ENCODE measurements around the gene TAS2R40. TPM values are rescaled to one million over a fixed set of nuclear protein-coding genes. Genes with fewer than 3 reads are reported as not detected.
"Not testable (repeated sequence)": the region's sequence is repeated elsewhere in the genome, so short reads cannot be mapped to it uniquely, and the experiment has no call there.

TAS2R40 gene
- not detected in 2 replicates for total RNA-seq (2014; rRNA removed; shearing (Covaris generic))

DNA sequence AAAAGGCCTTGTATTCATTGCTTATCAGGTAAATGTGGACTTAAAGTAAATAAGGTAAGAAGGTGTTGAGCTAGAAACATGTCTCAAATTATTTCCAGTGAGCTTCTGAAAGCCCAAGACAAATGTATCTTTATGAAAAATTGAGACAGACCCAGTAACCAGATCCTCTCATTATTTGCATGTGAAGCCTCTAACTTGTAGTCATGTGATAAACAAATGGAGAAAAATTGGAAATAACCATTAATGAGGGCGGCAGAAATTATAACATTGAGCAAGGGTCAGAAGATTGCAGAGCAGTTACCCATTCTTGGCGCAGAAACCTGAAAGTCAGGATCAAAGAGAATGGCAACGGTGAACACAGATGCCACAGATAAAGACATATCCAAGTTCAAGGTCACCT lies at the start of gene TAS2R40:
TSS of gene TAS2R40 (plus strand) at position 301 of the 400 bp plus-strand sequence. CDS start at position 343, 42 bp downstream.
- no peak for DNase-seq (ENCODE audit: low read depth)

- peak; percentile 71 for DNase-seq (ENCODE audit: low read depth)
Measured at GRCh38 chr7:143172354-143172753, 49.5 kb upstream of the TAS2R40 start.

DNA sequence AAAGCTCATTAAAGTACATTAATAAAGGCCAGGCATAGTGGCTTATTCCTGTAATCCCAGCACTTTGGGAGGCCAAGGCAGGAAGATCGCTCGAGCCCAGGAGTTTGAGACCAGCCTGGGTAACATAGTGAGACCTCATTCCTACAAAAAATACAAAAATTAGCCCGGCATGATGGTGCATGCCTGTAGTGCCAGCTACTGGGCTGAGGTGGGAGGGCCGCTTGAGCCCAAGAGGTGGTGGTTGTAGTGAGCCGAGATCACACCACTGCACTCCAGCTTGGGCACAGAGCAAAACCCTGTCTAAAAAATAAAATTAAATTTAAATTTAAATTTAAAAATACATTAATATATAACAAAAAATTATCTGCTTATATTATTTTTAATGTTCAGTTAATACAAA lies 45.7 kb upstream of the TAS2R40 start:
- DNase-seq (ENCODE audit: low read depth): no peak

DNA sequence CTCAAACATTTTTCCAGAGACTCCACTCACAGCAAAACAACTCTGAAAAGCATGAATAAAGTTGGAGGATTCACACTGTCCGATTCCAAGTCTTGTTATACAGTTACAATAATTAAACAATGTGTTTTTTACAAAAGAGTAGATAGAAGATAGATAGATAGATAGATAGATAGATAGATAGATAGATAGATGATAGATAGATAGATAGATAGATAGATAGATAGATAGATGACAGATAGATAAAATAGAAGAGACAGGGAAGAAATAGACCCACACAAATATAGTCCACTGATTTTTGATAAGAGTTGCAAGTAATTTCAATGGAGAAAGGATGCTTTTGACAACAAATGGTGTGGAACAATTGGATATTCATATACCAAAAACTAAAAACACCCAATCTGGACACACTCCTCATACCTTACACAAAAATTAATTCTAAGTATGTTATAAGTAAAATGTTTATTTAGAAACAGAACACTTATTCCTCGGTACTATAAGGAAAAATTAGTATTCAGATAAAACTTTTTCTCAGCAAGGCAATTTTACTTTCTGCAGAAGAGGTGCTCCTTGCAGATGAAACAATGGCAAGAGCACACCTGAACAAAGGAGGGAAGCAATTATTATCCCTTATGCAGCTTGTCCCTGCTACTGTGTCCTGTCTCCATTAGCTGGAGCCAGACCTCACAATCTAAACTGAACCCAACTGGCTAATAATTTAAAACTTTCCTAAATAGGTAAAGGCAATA lies 44.3 kb upstream of the TAS2R40 start:
- no peak for DNase-seq (ENCODE audit: low read depth)

GRCh38 chr7:143180771-143181170 lies 41.1 kb upstream of the TAS2R40 start:
- not testable (repeated sequence) for DNase-seq (ENCODE audit: low read depth)

DNA sequence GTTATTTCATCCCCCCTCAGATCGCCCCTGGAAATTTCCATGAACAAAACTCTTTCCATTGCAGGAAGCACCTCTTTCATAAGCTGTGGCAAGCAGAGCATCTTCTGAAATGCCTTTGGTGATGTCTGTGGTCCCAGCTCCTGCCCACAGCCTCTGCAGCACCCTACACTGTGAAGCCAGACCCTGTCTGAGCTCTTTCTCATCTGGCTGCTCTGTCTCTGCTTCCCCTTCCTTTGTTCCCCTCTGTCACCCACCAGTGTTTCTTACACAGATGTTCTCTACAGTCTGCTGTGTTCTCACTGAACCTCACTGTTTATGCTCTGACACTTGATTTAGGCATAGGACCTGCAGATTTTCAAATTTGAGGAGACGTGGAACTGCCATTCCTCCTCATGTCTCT lies 40.5 kb upstream of the TAS2R40 start:
- DNase-seq (ENCODE audit: low read depth): no peak

DNA sequence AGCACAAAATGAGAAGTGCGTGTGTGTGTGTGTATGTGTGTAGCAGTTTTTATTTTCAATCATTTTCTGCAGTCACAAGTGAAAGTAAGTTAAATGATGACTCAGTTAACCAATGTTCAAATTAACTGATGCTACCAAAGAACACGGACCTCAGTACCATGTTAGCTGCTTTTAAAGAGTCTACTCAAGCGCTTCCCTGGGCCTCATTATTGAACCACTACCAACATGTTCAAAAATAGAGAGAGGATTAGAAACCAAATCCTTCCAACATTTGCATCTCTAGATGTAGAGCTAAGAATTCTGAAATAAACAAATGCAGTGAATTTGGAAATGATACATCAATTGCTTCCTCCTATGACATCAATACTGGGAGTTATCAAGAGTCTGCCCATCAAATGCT lies 38.8 kb upstream of the TAS2R40 start, which contains the start of gene TAS2R39:
TSS of gene TAS2R39 (plus strand) at position 396 of the 400 bp plus-strand sequence. CDS start at position 396, 0 bp downstream.
- DNase-seq (ENCODE audit: low read depth): no peak

DNA sequence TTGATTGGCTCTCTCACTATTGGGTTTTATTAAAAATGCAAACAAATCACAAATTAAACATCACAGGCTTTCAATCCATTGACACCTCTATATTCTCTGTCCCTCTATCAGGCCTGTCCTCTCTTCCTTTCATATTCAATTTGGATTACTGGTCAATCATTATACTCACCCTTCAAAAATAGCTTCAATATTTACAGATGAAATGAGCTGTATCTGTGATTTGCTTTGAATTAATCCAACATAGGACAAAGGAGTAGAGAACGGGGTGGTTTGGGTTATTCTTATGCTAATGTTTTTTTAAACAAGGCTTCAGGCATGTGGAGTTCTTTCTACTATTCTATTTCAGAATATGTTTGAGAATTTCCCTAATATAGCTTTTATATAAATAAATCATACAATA lies 36.3 kb upstream of the TAS2R40 start:
- DNase-seq (ENCODE audit: low read depth): no peak

GRCh38 chr7:143188994-143189393 lies 32.8 kb upstream of the TAS2R40 start:
- DNase-seq (ENCODE audit: low read depth): no peak

DNA sequence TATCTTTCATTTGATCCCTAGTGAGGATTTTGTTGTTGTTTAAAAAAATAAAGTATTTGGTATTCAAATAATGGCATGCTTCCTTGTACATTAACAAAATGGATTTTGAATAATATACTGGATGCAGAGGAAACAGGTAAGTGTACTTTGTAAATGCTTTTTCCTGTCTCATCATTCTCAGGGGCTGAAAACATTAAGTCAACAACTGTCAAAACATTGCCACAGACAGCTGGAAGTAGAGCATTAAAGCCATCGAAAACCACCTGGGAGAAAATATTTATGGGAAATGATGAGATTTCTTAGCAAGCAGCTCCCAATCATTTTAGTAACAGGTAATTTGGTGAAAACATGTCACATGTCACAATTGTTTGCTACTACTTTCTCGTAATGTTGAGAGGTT lies 28.0 kb upstream of the TAS2R40 start:
- no peak for DNase-seq (ENCODE audit: low read depth)

DNA sequence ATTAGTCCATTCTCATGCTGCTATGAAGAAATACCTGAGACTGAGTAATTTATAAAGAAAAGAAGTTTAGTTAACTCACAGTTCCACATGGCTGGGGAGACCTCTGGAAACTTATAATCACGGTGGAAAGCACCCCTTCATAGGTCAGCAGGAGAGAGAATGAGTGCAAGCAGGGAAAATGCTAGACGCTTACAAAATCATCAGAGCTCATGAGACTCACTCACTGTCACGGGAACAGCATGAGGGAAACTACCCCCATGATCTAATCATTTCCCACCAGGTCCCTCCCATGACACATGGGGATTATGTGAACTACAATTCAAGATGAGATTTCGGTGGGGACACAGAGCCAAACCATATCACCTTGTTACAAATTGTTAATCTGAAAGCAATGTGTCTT lies 22.8 kb upstream of the TAS2R40 start:
- DNase-seq (ENCODE audit: low read depth): peak; percentile 19

GRCh38 chr7:143202161-143202560 lies 19.7 kb upstream of the TAS2R40 start:
- no peak for DNase-seq (ENCODE audit: low read depth)

GRCh38 chr7:143203386-143203785 lies 18.5 kb upstream of the TAS2R40 start:
- DNase-seq (ENCODE audit: low read depth): no peak

DNA sequence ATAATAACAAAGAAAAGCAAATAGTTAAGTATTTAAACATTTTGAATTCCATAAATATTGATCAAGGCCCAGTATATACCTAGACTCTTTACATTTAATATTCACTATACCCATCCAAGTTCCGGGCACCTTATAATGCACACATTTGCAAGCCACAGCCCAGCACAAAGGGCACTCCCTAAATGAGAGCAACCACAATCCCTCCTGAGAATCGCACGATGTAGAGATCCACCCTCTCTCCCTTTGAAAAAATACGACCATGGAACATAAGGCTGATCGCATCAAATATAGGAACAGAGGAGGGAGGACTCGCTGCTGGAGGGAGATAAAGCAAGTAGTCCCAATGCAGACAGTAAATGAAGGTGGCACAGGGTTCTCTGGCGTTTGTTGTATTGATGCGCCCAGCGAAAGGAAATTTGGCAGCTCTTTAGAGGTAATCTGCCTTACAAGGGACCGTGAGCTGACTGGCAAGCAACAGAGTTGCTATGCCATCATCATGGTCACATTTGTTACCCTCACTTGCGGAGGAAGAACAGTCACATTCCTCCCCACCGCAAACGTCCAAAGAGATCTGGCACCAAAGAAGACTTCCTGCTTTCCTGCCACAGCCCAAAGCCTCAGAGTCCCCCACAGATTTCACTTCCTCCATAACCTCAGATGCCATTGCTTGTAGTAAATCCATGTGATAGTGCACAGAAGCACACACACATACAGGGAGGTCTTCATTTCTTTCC lies 16.1 kb upstream of the TAS2R40 start:
- peak; percentile 69 for DNase-seq (ENCODE audit: low read depth)

DNA sequence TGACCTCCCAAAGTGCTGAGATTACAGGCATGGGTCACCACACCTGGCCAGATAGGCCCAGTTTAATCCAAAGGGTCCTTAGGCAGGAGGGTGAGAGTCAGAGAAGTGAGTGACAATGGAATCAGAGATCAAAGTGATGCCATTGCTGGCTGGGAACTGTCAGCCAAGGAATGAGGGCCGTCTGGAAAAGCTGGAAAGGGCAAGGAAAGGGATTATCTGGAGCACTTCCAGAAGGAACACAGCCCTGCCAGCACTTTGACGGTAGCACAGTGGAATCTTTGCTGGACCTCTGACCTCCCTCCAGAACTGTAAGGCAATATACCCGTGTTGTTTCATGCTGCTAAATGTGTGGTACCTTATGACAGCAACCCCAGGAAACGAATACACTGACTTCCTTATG lies 11.3 kb upstream of the TAS2R40 start:
- no peak for DNase-seq (ENCODE audit: low read depth)

DNA sequence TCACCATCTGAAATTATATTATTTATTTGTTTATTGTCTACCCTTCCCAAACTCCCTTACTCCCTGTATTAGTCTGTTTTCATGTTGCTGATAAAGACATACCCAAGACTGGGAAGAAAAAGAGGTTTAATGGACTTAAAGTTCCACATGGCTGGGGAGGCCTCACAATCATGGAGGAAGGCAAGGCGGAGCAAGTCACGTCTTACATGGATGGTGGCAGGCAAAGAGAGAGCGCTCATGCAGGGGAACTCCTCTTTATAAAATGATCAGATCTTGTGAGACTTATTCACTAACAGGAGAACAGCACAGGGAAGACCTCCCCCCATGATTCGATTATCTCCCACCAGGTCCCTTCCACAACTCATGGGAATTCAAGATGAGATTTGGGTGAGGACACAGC lies 8.4 kb upstream of the TAS2R40 start:
- not testable (repeated sequence) for DNase-seq (ENCODE audit: low read depth)

DNA sequence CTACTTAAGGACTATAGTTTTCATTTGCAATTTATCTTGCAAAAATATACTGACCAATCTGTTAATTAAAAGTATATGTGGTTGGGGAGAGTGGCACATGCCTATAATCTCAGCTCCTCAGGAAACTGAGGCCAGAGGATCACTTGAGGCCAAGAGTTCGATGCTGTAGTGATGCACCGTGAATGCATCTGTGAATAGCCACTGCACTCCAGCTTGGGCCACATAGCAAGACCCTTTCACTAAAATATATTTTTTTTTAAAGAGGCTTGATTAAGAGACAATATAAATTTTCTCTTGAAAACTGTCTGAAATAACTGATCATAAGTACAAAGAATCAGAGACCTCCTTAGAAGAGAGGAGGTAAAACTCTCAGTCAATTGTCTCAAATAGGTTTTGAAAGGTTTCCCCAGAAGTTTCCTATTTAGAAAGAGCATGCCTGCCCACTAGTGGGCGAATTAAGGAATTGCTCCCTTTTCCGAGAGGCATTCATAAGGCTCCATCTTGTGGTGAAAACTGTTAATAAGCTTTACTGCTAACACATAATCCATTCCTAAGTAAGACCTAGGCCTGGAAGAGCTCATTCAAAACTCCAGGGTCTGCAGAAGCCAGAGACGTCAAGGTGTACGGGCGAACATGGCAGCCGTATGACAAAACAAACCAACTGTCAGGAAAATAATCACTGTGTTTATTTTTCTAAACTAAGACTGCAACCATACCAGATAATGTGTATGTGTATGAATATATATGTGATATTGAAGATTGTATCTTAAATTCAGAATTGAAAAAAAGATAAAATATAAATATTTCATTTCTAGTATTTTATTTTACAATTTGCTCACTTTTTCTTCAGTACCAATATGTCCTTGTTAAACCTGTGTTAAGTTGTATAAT lies 6.8 kb upstream of the TAS2R40 start:
- DNase-seq (ENCODE audit: low read depth): peak; percentile 81

GRCh38 chr7:143216151-143216550 lies 5.7 kb upstream of the TAS2R40 start:
- DNase-seq (ENCODE audit: low read depth): peak; percentile 66

DNA sequence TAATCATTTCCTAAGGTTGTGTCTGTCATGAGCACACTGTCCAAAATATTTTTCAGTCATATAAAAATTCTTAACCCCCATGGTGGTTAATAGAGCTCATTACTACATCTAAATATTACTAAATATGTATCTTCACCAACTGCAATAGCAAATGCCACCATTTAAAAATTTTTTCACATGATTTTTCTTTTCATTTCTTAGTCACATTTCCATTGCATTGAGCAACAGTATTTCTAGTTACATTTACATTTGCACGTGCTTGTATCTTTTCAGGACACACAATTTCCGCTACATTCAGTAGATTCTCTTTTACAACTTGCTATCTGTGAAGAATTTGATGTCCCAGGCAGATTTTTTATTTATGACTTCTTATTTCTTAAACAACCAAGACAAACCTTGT lies 5.2 kb upstream of the TAS2R40 start:
- no peak for DNase-seq (ENCODE audit: low read depth)

- no peak for DNase-seq (ENCODE audit: low read depth)
Measured at GRCh38 chr7:143217806-143218205, 4.0 kb upstream of the TAS2R40 start.

GRCh38 chr7:143221286-143221685 lies 551 bp upstream of the TAS2R40 start:
- DNase-seq (ENCODE audit: low read depth): no peak

GRCh38 chr7:143222782-143223181 lies 945 bp downstream of the TAS2R40 start:
- no peak for DNase-seq (ENCODE audit: low read depth)

All from Daoy (cell line).